GM18909 (cell line): Measurements from ENCODE around the gene ZSWIM6.

Experiments
- ATAC-seq: cut with Tn5 transposase; IDR thresholded peaks from one replicate; pipeline ENCODE4 v1.9.1; 2021; ENCODE audit warnings: mild to moderate bottlenecking; ENCODE audit not compliant: unreplicated experiment, poor library complexity

ZSWIM6 gene

DNA sequence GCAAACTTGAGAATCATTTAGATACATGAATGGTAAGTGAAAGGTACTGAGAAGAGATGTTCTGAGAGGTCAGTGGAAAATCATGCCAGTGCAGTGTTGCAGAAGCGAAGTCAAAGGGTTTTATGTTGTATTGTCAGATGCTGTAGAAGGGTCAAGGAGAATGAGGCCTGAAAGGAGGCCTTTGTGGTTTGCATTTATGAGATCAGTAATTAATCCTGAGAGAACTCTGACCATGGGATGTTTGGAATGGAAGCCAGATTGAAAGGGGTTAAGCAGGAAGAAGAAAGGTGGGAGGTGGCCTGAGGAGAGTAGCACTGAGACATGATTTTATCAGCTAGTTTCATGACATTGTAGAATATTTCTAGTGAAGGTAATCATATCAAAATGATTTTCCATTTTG, 97.8 kb downstream of the ZSWIM6 start:
- ATAC-seq: no peak

DNA sequence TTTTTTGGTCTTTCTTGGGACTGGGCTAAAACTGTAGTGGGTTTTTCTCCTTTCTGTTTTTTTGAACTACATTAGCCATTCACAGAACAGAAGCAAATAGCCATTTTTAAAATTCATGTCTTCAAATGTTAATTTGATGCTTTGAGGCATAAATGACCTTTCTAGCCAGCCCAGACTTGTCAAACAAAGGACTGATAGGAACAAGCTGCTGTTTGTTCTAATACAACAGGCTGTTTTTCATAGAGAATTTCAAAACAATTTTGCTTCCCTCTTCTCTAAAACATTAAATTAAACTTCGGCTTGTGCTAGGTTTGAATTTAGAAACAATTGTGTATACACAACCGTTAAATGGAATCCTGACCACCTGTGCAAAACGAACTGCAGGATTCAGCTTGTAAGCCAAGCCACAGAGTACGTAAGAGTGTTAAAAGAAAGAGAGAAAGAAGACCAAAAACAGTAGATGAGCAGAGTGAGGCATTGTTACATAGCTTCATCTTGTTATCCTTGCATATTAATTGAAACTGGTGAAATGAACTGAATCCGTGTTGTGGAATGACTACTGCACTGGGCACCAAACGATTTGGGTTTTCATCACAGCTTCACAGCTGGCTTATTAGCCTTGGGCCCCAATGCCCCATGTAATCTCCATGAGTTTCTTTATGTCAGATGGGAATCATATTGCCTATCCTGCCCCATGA, 100.0 kb downstream of the ZSWIM6 start:
- ATAC-seq: no peak

DNA sequence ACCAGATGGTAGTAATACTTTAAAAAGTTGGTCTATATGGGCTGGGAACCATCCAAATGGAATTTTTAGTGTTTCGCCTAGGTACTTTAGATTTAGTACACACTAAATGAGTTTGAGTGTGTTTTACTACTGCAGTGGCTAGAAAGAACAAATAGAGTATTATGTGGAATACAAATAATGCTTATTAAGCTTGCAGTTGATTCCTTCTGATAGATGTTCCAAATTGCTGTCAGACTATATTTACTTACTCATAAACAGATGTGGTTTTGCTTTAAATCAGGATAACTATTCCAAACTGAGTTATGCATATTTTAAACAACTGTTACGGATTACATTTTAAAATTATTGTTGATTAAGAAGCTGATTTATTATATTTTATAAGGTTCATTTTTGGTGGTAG, 103.3 kb downstream of the ZSWIM6 start:
- ATAC-seq: no peak

DNA sequence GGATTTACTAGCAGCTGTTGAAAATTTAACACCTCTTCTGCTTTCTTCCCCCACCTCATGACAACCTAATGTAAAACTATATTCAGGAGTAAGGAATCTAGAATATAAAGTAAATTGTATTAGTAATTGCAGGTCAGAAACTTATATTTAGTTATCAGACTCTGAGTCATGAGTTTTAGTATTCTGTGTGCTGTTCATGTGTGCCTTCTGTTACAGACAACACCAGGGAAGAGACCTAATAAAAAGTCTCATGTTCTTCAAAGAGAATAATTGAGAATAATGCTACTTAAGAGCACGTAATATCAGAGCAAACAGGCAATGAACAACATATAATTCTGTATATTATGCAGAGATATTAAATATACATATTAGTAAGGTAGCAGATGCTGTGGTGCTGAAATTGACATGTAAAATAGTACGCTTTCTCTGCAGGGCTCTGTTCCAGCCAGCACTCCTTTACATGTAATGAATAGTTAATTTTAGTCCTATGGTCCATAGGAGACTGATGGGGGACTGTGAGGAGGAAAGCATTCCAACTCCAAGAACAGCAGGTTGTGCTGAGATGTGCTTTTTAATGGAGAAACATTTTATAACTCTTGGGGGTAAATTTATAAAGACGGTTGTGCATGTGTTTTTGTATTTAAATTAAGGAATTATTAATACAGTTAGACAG, 106.4 kb downstream of the ZSWIM6 start:
- no peak for ATAC-seq

DNA sequence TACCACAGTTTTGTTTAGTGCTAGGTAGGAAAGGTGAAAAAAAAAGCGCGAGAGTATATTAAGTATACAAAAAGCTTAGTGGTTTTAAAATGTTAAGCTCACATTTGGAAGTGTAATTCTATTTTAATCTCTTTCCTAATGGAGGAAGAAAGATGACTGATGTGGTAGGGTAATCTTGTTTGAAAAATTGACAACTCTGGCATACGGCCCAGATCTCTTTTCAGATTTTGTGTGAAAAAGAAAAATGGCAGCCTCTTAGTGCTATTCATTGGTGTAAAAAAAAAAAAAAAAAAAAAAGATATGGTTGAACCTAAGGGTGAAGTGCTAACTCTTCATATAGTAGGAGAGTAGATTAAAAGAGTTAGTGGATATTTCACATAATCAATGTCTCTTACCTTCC, 108.0 kb downstream of the ZSWIM6 start:
- ATAC-seq: no peak

DNA sequence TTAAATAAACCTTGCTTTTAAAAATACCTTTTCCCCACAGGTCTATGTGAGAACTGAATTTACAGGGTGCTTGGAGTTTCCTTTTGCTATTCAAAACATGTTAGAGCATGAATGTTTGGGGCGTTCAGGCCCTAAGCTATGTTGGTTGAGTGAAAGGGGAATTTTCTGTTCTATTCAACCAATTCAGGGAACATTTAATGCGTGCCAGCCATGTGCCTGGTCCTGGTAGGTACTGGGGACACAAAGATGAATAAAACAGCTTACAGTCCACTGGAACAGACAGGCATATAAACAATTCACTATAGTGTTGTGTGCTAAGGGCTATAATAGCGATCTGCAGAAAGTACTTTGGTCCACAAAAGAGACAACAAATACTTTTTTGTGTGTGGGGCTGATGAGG, 108.5 kb downstream of the ZSWIM6 start:
- no peak for ATAC-seq

DNA sequence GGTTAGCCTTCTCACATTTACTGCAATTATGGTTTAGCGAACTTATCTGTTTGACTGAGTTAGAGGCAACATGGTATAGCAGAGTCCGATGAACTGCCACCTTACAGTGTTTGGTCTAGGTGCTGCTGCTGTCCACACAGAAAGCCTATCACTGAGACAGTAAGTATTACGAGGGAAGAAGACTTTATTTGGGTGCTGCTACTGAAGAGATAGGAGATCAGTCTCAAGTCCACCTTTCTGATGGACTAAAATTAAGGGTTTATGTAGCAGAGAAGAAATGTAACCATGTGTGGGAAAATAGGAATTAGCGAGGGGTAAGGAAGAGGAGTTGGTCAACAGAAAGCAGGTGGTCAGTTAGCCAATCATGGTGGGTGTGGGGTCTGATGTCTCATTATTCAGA, 109.7 kb downstream of the ZSWIM6 start:
- ATAC-seq: no peak

DNA sequence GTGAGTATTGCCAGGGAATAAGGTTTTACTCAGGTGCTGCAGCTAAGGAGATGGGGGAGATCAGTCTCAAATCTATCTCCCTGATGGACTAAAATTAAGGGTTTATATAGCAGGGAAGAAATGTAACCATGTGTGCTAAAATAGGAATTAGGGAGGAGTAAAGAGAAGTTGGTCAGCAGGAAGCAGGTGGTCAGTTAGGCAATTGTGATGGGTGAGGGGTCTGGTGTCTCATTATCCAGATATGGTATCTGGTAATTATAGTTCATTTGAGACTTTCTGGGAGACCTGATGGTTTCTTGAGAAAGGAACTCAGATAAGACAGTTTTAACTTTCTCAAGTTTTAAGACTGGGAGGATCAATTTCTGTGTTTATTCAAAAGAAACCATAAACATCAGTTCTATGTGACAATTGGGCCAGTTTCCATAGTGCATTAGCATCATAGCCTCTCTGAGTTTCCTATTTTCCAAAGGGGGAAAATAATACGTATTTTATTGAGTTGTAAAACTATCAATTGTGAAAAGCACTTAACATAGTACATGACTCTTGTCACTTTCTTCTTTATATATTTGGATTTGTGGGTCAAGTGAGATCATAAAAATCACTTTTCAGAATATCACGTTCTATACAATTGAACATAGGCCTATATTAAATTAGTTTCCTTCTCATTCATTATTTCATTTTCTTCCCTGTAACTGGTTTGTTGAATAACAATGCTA, 115.9 kb downstream of the ZSWIM6 start:
- no peak for ATAC-seq

DNA sequence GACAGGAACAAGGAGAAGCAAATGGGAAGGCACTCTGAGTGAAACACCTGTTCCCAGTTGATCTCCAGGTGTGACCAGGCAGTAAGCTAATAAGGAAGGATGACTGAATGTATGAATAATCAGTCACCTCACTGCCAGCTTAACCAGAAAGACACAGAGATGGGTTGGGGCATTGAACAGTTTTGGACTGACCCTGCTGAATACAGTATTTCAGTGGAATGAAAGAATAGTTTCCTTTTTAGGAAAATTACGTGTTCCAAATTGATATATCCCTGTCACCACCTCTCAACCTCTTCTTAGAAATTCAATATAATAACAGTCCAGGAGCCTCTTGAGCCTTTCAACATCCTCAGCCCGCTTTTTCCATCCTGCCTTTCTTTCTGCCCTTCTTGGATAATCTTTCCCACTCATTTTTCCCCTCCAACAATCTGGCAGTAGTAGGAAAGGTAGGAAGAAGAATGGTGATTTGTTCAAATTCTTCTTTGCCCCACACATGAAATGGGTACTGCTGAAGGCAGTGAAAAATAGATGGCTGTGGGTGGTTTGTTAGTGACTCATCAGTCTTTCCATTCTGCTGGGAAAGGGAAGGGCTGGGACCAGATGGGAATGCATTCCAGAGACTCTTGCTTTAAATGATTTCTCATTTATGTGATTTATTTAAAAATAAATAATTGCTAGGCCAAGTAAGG, 117.9 kb downstream of the ZSWIM6 start:
- ATAC-seq: no peak

DNA sequence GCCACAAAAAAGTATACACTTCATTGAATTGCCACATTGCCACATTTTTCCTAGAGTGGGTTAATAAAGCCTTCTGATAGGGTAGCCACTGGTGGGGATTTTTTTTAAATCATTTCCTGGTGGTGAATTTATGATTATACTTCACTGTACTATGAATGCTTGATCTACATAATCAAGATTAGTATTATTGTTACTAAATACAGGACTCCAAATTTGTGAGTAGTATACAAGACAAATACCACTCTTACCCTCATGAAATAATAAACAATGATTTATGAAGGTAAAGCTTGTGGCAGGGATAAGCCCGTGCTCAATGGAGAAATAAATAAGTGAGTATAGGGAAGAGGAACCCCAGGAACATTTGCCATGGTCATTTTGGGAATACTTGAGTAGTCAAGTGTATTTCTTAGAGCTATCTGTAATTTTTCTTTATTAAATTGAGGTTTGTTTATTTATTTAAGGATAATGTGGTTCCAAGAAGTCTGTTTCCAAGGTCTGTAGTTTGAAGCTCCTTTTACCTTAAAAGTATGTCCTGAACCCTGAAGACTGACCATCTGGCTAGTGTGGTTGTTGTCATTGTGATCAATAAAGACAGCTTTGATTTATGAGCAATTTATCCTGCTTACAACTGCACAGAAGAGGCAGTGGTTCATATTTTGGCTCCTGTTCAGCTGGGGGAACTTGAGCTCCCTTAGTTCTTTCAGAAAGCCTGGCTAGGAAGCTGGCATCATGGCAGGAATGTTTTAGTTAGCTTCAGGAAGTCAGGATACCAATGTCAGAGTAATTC, 118.6 kb downstream of the ZSWIM6 start:
- no peak for ATAC-seq

DNA sequence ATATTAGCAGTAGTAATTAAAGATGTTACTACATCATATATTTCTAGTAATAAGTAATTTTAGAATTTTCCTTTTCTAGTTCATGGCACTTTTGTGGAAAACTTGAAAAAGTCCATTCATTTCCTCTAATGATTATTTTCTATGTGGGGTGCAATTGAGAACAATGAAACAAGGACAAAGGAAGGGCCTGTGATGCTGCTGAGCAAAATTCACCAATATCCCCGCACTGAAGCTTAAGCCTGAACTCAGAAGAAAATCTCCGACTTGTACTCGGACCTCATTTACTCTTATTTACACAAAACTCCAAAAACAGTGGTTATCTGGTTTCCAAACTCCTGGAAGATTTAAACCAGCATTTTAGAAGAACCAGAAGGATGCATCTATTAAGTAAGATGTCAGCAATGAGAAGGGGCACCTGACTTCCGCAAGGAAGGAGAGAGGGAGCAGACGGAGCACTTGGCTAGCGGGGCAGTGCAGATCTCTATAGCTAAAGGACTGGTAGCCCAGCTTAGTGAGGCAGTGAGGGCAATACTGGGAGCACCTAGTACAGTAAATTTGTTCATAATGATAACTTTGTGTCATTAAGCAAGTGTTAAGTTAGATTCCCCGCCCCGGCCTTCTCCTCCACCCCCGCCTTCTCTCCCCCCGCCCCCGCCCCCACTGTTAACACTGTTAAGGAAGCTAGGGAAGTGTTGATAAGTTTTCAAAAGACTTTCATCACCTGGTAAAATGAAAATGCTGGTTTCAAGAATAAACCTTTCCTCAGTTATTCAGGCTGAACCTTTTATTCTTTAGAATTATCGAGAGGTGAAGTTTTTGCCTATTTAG, 123.3 kb downstream of the ZSWIM6 start:
- ATAC-seq: no peak

DNA sequence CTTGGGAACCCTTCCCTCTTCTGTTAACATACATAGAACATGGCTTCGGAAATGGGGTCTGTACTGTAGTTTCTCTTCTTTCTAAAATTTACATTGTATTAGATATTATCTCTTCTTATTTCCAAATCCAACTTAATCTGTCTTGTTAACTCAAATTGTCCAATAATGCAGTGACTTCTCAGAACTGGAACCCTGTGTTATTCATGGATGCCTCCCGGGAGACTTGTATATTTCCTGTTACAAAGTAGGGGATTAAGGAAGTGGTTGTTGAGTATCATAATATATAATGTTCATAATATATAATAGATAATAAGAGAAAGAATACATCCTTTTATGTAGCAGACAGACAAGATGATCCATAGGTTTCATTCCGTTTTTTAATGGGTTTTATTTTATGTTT, 128.4 kb downstream of the ZSWIM6 start:
- no peak for ATAC-seq

DNA sequence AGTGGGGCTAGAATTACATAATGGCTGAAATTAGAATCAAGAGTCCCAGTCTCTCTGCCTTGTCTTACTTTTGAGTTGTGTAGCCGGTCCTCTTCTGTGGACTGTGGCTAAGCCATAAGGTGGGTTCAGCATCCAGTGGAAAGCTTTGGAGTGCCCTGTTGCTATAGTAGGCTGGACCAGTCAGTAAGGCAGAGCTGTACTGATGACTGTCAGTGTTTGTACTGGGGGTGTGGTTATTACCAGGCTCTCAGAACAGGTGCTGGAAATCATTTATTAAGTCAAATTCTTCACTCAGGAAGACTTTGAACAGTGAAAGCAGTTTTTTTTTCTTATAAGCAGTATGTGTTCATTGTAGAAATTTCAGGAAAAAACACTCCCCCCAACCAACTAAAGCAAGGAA, 129.4 kb downstream of the ZSWIM6 start:
- no peak for ATAC-seq

DNA sequence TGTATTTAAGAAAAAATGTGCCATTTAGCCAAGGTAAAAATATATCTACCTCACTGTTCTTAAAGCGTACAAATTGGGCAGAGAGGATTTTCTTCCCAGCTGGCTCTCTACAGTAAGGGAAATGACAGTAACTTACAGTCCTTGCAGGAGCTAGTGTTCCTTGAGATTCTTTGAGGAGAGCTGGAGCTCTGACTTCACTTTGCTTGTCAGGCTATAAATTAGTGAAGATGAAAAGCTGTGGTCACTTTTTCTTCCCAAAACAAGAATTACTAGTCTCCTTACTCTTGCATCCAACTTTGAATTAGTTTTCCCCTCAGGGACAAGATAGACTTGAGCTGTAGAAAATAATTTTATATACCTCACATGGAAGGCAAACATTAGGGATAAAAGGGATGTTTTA, 129.9 kb downstream of the ZSWIM6 start:
- no peak for ATAC-seq

DNA sequence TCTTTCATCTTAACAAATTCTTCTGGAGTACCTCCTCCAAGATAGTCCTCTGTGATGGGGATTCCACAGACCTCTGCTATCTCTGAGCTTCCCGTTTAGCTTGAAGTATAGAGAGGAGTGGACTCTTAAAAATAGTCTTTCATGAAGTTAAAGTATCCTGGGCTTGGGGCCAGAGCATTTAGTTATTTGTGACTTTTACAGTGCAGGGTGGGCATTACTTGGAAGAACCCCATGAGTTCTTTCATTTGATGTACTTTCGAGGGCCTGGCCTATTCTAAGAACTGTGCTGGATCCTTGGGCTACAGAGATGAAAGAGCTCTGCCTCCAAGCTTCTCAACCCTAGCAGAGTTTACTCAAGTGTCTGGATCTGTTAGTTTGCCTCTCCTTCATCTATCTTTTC, 131.5 kb downstream of the ZSWIM6 start:
- ATAC-seq: no peak

DNA sequence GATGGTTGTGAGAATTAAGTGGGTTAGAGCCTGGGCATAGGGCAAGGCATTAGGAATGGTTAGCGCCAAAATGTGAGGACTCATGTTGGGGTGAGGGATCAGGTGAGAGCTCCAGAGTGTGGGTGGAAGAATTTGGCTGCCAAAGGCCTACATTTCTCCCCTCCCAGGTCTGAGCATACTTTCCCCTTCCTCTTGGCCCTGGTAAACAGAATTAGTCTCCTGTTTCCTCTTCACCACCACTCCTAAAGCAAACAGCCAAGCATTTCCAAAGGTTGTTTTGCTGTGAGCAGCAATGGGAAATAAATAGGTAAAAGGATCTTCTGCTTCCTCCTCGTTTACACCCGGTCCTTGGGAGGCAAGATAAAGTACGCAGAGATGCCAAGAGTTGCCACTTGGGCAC, 132.5 kb downstream of the ZSWIM6 start:
- ATAC-seq: no peak

DNA sequence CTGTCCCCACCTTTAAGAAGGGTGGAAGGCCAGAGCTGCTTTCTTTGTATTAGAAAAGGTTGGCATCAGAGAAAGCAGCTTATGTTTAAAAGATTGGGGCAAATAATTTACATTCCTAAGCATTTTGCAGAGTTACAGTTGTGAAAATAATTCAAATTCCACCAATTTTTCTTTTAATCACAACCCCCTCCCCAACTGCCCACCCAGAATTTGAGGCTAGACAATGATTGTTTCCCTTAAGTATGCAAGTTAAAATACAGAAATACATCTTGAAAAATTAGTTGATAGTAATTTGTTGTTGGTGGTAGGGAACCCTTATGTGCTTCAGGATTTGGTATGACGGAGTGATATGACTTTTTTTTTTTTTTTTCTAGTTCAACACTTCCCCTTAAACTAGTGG, 133.0 kb downstream of the ZSWIM6 start:
- no peak for ATAC-seq

DNA sequence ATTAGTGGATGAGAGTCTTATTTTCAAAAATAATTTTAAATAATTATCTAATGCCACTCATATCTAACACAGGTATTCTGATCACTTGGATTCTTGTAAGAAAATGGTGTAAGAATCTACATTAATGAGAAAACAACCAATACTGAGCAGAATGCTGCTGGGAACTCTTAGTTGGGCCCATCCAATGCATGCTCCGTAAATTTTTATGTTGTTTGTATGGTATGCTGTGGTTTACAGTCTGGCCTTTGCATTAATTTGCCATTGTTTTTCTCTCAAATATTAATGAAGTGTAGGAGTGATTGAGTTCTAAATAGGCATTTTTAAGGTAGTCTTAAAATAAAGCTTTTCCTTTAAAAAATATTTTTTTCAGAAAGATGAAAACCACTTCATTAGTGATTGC, 133.4 kb downstream of the ZSWIM6 start:
- ATAC-seq: no peak

DNA sequence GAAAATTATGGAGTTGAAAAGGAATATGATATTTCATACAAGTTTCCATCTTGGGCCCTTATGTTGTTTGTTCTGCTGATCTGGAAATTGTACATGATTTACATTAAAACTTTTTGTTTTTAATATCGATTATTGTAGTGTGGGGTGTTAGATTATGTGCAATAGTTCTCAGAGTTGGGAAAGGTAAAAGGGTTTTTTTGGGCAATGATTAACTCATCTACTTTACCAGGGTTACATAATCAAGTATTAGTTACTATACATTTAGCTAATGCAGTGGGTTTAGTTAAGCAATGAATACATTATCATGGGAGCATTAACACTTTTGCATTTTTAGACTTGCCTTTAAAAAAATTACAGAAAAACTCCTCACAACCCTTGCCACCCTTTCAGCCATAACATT, 134.0 kb downstream of the ZSWIM6 start:
- ATAC-seq: no peak
